Pulmonary artery endothelial cell (primary cell): ENCODE results near the gene MXI1. TPM values are rescaled to one million over a fixed set of nuclear protein-coding genes. Genes with fewer than 3 reads are reported as not detected.

Experiments used
- DNase-seq: peaks from one replicate; pipeline ENCODE4 v3.0.0-alpha.2; 2011; ENCODE audit warnings: low read depth, low spot score
- total RNA-seq: library from RNA; depleted of rRNA; stranded (reverse); fragments of >200 nt; gene quantifications from 2 replicates; pipeline ENCODE4 v1.2.3, GENCODE V29; 2014

The MXI1 gene
- total RNA-seq, 1 donor from 2014 or later, result 8.4 TPM

DNA sequence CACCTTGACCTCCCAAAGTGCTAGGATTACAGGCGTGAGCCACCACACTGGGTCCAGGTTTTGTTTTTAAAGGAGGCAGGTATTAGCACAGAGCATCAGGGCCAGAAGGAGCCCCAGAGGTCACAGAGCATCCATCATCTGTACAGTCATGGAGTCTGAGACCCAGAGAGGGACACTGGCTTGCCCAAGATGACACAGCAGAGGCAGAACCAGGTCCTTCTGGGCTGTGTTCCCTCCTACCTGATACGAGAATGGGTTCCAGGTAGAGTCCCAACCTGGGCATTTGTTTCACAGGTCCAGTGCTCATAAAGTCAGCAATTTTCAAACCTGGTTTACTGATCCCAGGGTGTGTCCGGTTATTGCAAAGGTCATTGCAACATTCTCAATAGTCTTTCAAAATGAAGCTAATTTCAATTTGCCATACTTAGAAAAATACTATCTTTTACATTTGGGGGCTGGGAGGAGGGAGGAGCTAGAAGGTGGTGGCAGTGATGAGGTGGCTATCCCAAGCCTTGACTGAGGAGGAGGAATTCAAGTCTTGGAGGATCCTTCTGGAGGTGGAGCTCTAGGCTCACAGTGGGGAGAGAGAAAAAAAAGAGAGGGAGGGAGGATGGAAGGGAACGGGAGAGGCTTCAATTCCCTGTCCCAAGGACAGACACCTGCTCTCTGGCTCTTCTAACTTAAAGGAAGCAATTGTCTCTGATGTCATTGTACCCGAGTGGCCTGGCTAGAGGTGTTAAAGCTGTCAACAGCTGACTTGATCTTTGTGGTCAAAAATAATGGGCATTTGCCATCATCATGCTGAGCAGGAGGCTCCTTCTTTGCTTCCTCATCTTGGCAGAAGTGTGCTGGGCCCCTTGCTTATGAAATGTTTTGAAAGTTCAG is 8.1 kb downstream of the MXI1 start:
- no peak for DNase-seq

GRCh38 chr10:110216240-110216639 is 8.8 kb downstream of the MXI1 start:
- DNase-seq, result no peak

DNA sequence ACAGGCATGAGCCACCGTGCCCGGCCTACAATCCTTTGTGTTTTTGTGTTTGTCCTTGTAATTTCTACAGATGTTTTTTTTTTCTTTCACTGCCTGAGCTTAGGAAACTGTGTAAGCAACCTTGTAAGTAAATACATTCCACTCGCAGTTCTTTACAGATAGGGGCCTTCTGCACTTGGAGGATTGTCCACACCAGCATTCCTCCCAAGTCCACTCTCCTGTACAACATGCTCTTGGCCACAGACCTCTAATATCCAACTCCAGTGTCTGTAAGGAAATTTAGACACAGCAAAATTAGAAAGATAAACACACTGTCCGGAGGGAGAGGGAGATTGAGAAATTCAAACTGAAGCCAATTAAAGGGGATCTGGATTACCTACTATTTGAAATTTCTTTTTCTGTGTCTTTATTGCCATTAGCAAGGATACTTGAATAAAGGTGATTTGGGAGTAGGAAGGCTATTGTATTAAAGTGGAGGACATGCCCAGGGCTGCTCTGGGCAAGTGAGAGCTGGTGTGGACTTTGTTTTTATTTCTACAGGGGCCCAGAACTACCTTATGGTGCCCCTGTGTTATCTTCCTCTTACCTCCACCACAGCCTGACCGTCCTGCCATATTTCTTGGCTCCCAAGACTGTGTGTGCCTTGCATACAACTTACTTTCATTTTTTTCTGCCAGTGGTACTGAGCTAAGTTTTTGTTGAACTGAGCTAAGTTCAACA is 9.7 kb downstream of the MXI1 start:
- no peak for DNase-seq

DNA sequence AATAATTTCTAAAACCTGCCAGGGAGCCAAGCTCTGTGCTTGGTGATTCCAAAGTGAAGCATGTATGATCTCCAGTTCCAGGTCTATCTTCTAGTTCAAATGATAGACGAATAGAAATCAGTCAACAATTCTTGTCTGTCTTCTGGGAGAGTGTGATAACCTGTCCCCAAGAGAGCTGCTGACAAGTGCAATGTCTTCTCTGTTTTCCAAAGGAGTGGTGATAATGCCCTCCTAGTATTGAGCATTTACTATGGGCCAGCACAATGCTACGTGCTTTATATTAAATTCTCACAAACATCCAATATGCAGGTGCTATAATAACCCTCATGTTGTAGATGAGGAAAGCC is 10.2 kb downstream of the MXI1 start:
- no peak for DNase-seq

GRCh38 chr10:110218632-110219031 is 11.2 kb downstream of the MXI1 start:
- DNase-seq, result no peak

- no peak for DNase-seq
Measured at GRCh38 chr10:110219884-110220283, 12.5 kb downstream of the MXI1 start.

GRCh38 chr10:110220398-110220797 is 13.0 kb downstream of the MXI1 start:
- no peak for DNase-seq

DNA sequence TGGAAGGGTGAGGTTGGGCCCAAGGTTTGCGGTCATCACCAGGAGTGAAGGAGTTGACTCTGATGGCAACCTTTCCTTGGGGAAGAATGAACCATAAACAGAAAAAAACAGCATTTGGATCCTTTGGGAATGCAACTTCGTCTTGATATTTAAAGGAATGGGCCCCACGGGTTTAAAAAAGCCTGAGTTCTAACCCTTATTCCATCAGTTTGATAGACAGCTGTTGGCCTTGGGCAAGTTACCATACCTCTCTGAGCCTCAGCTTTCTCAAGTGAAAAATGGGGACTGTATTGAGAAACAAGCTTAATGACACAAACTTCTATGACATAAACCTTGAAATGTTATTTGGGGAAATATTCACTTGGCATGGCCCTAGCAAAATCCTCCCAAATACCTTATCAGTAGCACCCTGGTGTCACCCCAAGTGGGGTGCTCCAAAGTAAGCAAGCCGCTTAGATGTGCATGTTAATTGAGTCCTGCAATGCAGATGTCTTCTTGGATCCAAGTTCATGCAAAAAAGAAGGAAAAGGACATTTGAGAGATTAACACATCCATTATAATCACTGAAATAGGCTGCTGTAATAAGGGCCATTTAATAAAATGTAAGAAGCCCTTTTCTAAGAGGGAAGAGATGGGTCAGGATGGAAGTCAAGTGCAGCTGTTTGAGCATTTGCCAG is 13.8 kb downstream of the MXI1 start:
- DNase-seq, result no peak

DNA sequence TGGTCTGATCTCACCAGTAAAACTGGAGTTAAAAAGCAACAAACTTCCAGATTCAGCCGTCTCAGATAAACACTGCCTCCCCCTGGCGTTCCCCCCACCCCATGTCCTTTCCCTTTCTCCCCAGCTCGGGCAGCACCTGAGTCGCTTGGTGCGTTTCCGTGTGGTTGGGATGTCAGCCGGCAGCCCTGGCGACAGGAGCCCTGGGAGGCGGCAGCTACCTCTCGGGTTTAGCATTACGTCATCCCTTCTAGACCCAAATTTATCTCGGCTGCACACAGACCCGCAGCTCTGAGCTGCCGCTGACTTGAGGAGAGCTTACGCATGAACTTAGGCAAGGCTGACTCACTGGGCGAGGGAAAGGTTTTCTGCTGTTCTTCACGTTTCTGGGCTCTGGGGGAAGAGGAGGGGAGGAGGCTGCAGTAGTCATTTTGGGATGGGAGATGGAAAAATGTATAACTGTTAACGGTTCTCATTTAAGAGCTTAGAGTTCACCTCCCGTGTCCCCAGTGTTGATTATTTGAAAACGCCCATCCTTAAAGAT is 14.4 kb downstream of the MXI1 start:
- no peak for DNase-seq

GRCh38 chr10:110222641-110223297 is 15.4 kb downstream of the MXI1 start:
- DNase-seq, result no peak

GRCh38 chr10:110223298-110223925 is 16.0 kb downstream of the MXI1 start:
- DNase-seq, result no peak

DNA sequence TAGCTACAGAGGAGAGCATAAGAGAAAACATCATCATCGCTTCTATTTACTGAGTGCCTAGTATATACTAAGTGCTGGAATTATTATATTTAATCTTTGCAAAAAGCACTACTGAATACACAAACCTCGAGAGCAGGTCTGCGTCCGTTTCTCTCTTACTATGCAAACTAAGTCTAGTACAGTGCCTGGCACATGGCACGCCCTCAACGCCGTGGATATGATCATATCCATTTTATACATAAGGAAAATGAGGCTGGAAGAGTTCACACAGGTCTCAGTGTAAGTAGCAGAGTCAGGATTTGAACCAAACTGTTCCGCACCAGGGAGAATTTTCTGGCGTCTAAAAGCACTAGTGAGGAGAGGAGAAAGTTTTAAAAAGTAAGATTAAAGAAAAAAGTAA is 17.6 kb downstream of the MXI1 start:
- no peak for DNase-seq

DNA sequence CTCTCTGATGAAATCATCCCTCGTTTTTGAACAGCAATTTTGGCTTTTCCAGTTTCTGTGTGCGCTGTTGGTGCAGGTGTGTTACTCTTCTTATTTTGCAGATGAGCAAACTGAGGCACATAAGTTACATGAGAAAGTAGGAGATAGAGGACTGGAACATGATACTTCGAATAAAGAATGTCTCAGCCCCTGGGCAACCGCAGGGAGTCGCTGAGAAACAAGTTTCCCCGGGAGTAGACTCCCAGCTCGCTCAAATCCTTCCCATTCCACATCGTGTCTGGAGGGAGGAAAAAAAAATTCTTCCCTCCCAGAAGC is 18.0 kb downstream of the MXI1 start:
- no peak for DNase-seq

DNA sequence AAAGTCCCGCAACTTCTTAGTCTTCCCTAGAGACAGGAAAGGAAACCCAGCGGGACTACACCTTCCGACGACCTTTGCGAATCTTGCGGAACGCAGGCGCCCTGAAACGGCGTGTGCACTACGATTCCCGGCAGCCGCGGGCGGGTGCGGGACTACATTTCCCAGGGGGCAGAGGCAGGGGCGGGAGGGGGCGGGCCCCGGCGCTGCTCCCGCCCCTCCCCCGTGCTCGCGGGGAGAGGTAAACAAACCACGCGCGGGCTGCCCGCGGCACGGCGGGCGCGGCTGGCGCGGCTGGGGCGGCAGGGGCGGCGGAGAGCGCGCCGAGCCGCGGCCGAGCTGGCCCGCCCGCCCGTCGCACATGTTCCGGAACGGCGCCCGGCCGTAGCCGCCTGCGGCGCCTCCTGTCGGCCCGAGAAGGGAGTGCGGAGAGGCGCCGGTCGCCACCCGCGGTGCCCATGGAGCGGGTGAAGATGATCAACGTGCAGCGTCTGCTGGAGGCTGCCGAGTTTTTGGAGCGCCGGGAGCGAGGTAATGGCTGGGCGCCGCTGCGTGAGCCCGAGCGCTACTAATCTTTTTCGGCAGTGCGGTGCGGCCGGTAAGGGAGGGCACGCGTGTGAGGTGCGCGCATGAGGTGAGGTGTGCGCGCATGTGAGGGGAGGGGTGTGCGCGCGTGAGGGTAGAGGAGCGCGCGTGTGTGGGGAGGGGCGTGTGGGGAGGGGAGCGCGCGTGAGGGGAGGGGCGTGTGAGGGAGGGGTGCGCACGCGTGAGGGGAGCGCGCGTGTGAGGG is 18.5 kb downstream of the MXI1 start:
- peak; percentile 65 for DNase-seq

GRCh38 chr10:110226543-110226925 is 19.1 kb downstream of the MXI1 start:
- peak; percentile 83 for DNase-seq

DNA sequence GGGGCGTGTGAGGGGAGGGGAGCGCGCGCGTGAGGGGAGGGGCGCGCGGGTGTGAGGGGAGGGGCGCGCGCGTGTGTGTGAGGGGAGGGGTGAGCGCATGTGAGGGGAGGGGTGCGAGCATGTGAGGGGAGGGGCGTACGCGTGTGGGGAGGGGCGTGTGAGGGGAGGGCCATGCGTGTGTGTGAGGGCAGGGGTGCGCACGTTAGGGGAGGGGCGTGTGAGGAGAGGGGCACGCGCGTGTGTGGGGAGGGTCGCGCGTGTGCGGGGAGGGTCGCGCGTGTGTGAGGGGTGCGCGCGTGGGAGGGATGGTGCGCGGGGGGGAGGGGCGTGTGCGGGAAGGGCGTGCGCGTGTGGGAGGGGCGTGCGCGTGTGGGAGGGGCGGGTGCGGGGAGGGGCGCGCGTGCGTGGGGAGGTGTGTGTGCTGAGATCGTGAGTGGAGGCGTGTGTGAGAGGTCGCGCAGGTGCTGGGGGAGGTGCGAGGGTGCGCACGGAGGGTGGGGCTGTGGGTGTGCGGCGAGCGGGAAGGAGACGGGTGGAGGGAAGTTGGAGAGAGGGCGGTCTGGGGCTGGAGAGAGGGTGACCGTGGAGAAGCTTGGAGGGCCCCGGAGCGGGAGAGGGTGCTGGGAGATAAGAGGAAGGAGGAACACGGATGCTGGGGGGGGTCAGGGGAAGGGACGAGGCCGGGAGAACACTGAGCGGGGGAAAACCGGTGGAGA is 19.7 kb downstream of the MXI1 start:
- no peak for DNase-seq

GRCh38 chr10:110228066-110228465 is 20.7 kb downstream of the MXI1 start:
- no peak for DNase-seq

- no peak for DNase-seq
Measured at GRCh38 chr10:110229155-110229554, 21.8 kb downstream of the MXI1 start.

DNA sequence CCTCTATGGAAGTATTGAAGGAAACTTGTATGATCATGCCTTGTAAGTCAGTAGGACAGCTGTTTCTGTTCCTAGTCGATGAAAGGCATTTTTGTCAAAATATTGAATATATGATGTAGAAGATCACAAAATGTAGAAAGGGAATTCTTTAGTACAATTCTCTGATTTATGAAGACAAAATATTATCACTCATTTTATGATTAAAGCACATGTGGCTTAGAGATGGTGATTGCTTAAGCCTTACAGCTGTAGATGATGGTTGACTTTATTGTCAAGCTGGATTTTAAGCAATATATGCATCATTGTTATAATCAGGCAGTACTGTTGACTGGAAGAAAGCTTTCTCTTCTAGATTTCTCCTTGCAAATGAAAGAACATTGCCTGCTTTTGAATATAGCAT is 26.4 kb downstream of the MXI1 start:
- DNase-seq, result no peak
